HG03342 (cell line): ENCODE measurements around the gene CHIT1.

Experiments used
- ATAC-seq: cut with Tn5 transposase; IDR thresholded peaks from one replicate; pipeline ENCODE4 v1.9.1; 2021; ENCODE audit warnings: mild to moderate bottlenecking, moderate library complexity; ENCODE audit not compliant: unreplicated experiment

The CHIT1 gene

GRCh38 chr1:203176273-203177035 lies 53.0 kb downstream of the CHIT1 start:
- no peak for ATAC-seq

GRCh38 chr1:203175827-203176241 lies 53.6 kb downstream of the CHIT1 start:
- no peak for ATAC-seq

- no peak for ATAC-seq
Observed at GRCh38 chr1:203175237-203175826, 54.1 kb downstream of the CHIT1 start, which contains the start of gene MYBPH. MYBPH (minus strand) TSS chr1:203175826; CDS start chr1:203175755, 71 bp downstream.

GRCh38 chr1:203174324-203174985 lies 55.0 kb downstream of the CHIT1 start:
- ATAC-seq = no peak

- ATAC-seq = peak; percentile 87
Observed at GRCh38 chr1:203173566-203173965, 55.9 kb downstream of the CHIT1 start.

- ATAC-seq = no peak
Observed at GRCh38 chr1:203173011-203173555, 56.4 kb downstream of the CHIT1 start.

- ATAC-seq = no peak
Observed at GRCh38 chr1:203172184-203173010, 57.1 kb downstream of the CHIT1 start.

GRCh38 chr1:203171341-203172183 lies 57.9 kb downstream of the CHIT1 start:
- no peak for ATAC-seq

- ATAC-seq = no peak
Observed at GRCh38 chr1:203170625-203171330, 58.7 kb downstream of the CHIT1 start.

GRCh38 chr1:203169770-203170520 lies 59.5 kb downstream of the CHIT1 start:
- no peak for ATAC-seq

- no peak for ATAC-seq
Observed at GRCh38 chr1:203168991-203169390, 60.5 kb downstream of the CHIT1 start.

GRCh38 chr1:203168256-203168786 lies 61.2 kb downstream of the CHIT1 start:
- no peak for ATAC-seq

GRCh38 chr1:203167913-203168200 lies 61.6 kb downstream of the CHIT1 start:
- ATAC-seq = no peak

GRCh38 chr1:203167026-203167912 lies 62.2 kb downstream of the CHIT1 start:
- no peak for ATAC-seq

- ATAC-seq = no peak
Observed at GRCh38 chr1:203166192-203166940, 63.1 kb downstream of the CHIT1 start.
